Glomerular endothelial cell (primary cell): ENCODE data around the gene OVOL2. TPM values are rescaled to one million over a fixed set of nuclear protein-coding genes. Genes with fewer than 3 reads are reported as not detected.

Source experiments
- DNase-seq: peaks from one replicate; pipeline ENCODE4 v3.0.0-alpha.2; 2011; ENCODE audit warnings: low read depth, low spot score; ENCODE audit errors: extremely low read depth
- total RNA-seq: library from RNA; depleted of rRNA; stranded (reverse); fragments of >200 nt; gene quantifications from 2 replicates; pipeline ENCODE4 v1.2.3, GENCODE V29; 2015

The OVOL2 gene
- total RNA-seq, 1 donor from 2014 or later: not detected

GRCh38 chr20:18018100-18018499 lies 39.6 kb downstream of the OVOL2 start:
- DNase-seq: no peak

DNA sequence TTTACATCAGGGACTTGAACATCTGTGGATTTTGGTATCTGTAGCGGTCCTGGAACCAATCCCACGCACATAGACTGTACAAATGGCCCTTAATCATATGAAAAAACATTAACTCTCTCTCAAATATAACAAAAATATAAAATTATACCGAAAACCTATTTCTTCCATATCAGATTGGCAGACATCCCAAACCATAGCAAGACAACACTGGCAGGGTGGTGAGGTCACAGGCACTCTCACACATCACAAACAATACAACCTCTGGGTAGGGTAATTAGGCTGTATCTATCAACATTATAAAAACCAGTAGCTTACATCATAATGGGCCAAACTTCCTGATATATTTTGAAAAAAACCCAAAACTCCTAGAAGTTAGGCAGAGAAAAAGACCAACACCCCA lies 40.9 kb downstream of the OVOL2 start:
- no peak for DNase-seq

DNA sequence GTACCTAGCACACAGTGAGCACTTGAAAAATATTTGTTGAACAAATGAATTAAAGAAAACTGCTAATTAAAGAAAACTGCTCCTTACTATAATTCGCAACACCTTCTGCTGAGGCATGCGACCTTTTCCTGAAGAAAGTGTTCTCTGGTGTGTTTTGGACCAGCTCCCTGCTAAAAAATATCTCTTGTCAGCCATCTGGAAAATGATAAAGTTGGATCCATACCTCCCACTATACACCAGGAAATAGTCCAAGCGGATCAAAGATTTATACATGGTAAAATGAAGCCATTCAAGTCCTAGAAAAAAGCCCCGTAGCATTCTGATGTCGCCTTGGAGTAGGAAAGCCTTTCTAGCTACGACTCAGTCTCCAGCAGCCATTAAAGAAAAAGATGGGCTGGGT lies 43.3 kb downstream of the OVOL2 start:
- no peak for DNase-seq

DNA sequence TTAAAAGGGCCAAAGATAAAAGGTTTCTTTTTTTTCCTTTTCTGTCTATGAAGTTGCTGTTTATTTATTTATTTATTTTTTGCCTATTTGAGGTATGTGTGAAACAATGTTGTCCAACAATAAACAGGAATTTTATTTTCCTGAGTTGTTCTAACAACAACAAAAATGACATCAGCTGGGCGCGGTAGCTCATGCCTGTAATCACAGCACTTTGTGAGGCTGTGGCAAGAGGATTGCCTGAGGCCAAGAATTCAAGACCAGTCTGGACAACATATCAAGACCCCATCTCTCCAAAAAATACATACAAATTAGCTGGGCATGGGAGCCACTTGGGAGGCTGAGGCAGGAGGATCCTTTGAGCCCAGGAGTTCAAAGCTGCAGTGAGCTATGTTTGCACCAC lies 44.8 kb downstream of the OVOL2 start:
- DNase-seq: no peak

DNA sequence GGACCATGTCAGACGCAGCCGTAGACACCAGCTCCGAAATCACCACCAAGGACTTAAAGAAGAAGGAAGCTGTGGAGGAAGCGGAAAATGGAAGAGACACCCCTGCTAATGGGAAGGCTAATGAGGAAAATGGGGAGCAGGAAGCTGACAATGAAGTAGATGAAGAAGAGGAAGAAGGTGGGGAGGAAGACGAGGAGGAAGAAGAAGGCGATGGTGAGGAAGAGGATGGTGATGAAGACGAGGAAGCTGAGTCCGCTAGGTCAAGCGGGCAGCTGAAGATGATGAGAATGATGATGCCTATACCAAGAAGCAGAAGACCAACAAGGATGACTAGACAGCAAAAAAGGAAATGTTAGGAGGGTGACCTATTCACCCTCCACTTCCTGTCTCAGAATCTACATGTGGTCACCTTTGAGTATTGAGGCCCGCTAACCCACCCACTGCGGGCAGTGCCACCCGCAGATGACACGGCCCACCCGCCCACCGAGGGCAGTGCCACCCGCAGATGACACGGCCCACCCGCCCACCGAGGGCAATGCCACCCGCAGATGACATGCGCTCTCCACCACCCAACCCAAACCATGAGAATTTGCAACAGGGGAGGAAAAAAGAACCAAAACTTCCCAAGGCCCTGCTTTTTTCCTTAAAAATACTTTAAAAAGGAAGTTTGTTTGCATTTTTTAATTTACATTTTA lies 45.6 kb downstream of the OVOL2 start:
- DNase-seq: no peak

GRCh38 chr20:18011482-18011881 lies 46.2 kb downstream of the OVOL2 start:
- DNase-seq: no peak

DNA sequence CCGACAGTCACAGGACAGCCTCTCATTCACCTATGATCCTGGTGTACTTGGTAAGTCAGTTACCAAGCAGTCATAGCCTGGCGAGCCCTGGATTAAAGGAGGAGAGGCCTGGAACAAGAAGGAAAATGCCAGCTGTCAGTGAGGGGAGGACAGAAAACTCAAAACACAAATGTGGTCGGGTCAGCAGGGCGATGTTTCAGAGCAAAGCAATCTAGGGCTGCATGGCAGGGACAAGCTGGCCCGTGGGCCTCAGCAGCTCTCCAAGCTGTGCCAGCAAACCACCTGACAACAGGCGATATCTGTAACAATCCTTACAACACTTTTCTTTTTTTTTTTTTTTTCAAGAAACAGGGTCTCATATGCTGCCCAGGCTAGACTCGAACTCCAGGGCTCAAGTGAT lies 48.6 kb downstream of the OVOL2 start:
- DNase-seq: no peak

DNA sequence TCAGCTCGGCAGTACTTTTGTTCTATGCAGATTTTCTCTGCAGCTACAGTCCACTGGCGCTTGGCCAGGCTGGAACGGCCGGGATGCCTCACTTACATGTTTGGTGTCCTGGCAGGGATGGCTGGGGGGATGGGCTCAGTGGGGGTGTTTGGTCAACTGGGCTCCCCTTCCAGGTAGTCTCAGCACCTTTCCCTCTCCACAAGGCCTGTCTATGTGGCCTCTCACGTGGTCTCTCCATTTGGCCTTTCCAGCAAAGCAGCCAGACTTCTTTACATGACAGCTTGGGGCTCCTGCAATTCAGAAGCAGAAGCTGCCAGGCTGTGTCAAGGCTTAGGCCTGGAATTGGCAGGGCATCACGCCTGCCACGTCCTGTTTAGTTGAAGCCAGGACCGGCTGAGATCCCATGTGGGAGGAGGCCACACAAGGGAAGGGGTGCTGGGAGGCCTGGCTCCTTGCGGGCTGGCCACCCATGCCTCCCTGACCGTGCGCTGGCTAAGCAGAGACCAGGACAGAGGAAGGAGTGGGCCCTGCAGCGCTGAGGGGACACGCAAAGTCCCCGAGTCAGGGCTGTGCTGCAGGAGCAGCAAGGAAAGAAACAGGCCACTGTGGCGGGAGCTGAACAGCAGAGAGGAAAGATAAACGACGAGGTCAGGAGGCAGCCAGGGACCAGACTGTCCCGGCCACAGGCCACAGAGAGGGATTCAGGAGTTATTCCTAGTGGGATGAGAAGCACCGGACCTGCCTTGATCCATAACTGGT lies 50.0 kb downstream of the OVOL2 start:
- no peak for DNase-seq

DNA sequence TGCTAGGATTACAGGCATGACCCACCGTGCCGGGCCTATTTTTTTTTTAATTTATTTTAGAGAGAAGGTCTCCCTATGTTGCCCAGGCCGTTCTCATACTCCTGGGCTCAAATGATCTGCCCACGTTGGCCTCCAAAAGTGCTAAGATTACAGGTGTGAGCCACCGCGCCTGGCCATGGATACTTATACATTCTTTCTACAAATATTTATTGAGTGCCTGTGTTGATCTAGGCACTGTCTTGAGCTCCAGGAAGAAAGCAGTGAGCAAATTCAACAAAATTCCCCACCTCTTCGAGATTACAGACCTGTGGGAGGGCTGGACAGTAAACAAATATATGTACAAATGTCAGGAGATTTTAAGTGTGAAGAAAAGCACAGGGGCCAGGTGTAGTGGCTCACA lies 51.0 kb downstream of the OVOL2 start:
- no peak for DNase-seq

GRCh38 chr20:18005990-18006364 lies 51.7 kb downstream of the OVOL2 start:
- no peak for DNase-seq

DNA sequence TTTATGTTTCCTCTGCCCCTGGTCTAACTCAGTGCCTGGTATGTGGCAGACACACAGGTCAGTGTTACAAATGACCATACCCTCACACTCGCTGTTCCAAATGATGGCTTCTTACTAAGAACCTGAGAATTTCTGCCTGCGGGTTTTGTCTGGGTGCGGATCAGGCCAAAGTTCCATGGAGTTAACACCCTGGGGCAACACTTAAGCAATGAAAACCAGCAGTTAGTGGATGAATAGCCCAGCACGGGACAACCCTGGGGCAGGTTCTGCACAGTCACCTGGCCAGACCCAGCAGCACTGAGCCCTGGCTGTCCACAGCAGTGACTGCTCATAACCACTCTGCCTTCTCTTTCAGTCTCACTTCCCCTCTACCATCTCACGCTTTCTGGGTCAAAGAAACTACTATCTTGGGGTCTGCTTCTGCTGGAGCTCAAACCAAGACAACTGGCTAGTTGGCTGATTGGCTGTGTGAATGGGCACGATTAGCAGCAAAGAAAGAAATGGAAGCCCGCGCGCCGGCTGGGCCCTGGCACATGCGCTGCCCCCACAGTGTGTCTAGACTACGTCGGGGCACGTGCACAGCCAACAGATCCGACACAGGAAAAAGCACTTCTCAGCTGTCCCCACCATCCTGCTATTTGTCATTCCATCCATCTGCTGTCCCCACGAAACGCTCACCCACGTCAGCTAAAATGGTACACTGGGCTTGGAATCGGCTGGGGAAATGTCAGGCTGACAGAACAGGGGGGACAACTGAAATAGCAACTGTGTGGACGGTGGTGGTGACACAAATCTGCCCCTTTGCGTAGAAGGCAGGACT lies 52.3 kb downstream of the OVOL2 start:
- DNase-seq: no peak

- no peak for DNase-seq
These were observed 53.2 kb downstream of the OVOL2 start for GRCh38 chr20:18004384-18005031.

GRCh38 chr20:18003897-18004296 lies 53.8 kb downstream of the OVOL2 start:
- DNase-seq: no peak

- DNase-seq: no peak
These were observed 56.4 kb downstream of the OVOL2 start for GRCh38 chr20:18001131-18001921.

DNA sequence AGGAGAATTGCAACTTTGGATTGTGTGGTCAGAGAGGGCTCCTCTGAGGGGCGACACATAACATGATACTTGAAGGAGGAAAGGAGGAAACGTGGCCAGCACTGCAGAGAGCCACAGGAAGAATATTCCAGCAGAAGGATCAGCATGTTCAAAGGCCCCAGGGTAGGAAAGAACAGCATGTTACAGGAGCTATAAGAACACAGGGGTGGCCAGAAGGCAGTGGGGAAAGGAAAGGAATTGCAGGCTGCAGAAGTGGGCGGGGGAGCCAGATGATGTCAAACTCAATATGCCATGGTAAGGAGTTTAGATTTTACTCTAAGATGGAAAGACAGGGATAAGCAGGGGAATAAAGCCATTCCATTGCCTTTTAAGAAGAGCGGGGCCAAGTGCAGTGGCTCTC lies 58.1 kb downstream of the OVOL2 start:
- DNase-seq: no peak

DNA sequence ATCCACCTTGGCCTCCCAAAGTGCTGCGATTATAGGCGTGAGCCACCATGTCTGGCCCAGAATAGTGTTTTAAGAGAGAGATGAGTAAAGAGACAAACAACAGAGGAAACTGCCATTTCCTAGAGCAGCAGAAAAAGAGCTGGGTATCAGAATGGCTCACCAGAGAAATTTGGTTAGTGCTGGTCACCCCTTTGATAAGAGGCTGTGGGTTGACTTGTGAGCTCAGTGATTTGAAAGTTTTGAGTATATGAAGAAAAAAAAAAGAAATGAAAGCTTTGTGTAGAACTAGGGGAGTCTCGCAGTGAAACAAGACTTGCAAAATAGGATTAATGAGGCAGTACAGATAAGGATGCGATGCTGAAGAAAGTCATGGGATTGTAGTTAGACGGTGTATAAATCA lies 59.3 kb downstream of the OVOL2 start:
- DNase-seq: no peak

GRCh38 chr20:17995967-17996819 lies 61.5 kb downstream of the OVOL2 start:
- no peak for DNase-seq

DNA sequence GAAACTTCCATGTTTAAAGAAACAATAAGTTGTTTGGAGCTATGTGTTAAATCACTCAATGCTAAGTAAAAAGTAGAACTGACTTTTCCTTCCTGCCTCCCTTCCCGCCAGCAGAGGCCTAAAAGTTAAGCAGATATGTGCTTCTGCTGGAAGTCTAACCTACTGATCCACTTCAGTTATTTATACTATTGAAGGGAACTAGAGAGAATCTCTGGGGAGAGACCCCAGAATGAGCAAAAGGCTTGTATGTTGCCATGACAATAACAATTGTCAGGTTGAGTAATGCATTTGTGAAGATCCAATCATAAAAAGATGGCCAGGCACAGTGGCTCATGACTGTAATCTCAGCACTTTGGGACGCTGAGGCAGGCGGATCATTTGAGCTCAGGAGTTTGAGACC lies 64.2 kb downstream of the OVOL2 start:
- DNase-seq: no peak

DNA sequence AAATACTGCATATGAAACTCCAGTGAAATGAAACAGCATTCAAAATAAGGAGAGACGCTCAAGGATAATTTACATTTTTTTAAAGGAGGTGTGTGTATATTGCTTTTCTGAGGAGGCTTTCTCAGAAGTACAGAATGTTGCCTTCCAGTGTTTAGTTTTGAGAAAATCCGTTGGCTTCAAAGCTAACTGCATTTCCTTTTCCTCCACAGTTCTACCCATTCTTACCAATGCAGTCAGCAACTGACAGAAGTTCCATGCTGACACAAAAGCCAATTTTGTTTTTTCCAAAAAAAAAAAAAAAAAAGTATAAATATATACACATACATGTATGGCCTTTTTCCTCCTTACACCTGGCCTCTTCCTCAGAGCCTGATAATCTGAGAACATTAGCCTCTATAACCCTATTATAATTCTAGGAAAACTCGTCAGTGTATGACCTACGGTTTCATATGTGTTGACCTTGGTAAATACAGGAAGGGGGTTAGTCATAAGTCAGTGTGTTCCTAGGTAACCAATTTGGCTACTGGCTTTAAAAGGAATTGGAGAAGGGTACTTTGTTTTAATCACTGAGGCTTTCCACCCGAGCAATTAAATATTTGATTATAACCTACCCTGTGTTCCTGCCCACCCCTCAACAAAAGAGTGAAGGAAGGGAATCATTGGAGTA lies 64.7 kb downstream of the OVOL2 start:
- DNase-seq: no peak
